Measurements from ENCODE around the gene SPC25.

Gene SPC25

GRCh38 chr2:168843253-168843652 is 47.0 kb downstream of the SPC25 start:
- no peak for TF ChIP-seq CTCF (IDR thresholded peaks at IDR 0.05; ENCODE audit: control insufficient read depth, extremely low read depth, insufficient read depth)
- H3K4me3 ChIP-seq (ENCODE audit: low read depth, low read length) = no peak overlapping the region
- DNase-seq (ENCODE audit: low read depth) = no peak

- DNase-seq (ENCODE audit: low read depth) = no peak
- no peak overlapping the region for H3K4me3 ChIP-seq (ENCODE audit: low read depth, low read length)
- no peak for TF ChIP-seq CTCF (IDR thresholded peaks at IDR 0.05; ENCODE audit: control insufficient read depth, extremely low read depth, insufficient read depth)
Measured at GRCh38 chr2:168841445-168841844, 48.8 kb downstream of the SPC25 start.

- DNase-seq (ENCODE audit: low read depth) = no peak
- no peak for TF ChIP-seq CTCF (IDR thresholded peaks at IDR 0.05; ENCODE audit: control insufficient read depth, extremely low read depth, insufficient read depth)
- H3K4me3 ChIP-seq (ENCODE audit: low read depth, low read length) = no peak overlapping the region
Measured at GRCh38 chr2:168835969-168836368, 54.3 kb downstream of the SPC25 start.

GRCh38 chr2:168831662-168832061 is 58.6 kb downstream of the SPC25 start:
- no peak for TF ChIP-seq CTCF (IDR thresholded peaks at IDR 0.05; ENCODE audit: control insufficient read depth, extremely low read depth, insufficient read depth)
- H3K4me3 ChIP-seq (ENCODE audit: low read depth, low read length) = no peak overlapping the region
- no peak for DNase-seq (ENCODE audit: low read depth)

- TF ChIP-seq CTCF (IDR thresholded peaks at IDR 0.05; ENCODE audit: control insufficient read depth, extremely low read depth, insufficient read depth) = no peak
- DNase-seq (ENCODE audit: low read depth) = no peak
- H3K4me3 ChIP-seq (ENCODE audit: low read depth, low read length) = no peak overlapping the region
Measured at GRCh38 chr2:168830958-168831357, 59.3 kb downstream of the SPC25 start.

- DNase-seq (ENCODE audit: low read depth) = no peak
- TF ChIP-seq CTCF (IDR thresholded peaks at IDR 0.05; ENCODE audit: control insufficient read depth, extremely low read depth, insufficient read depth) = no peak
- H3K4me3 ChIP-seq (ENCODE audit: low read depth, low read length) = no peak overlapping the region
Measured at GRCh38 chr2:168825126-168825525, 65.1 kb downstream of the SPC25 start.

GRCh38 chr2:168821992-168822391 is 68.2 kb downstream of the SPC25 start:
- DNase-seq (ENCODE audit: low read depth) = no peak
- no peak for TF ChIP-seq CTCF (IDR thresholded peaks at IDR 0.05; ENCODE audit: control insufficient read depth, extremely low read depth, insufficient read depth)

More at GRCh38 chr2:168821992-168822391, 68.2 kb downstream of the SPC25 start:
- H3K4me3 ChIP-seq (ENCODE audit: low read depth, low read length) = no peak overlapping the region

Data from LNCaP clone FGC (cell line).